ENCODE measurements around the gene SIPA1.

The SIPA1 gene

GRCh38 chr11:65637794-65638419 is at the start of gene SIPA1:
TSS of gene SIPA1 (plus strand) at chr11:65638101. CDS start at chr11:65640922, 2,821 bp downstream.
- DNase-seq (ENCODE audit: low spot score), result peak; percentile 79

GRCh38 chr11:65588199-65589054 is 49.5 kb upstream of the SIPA1 start:
- no peak for DNase-seq (ENCODE audit: low spot score)

GRCh38 chr11:65589444-65590239 is 48.3 kb upstream of the SIPA1 start:
- no peak for DNase-seq (ENCODE audit: low spot score)

GRCh38 chr11:65590240-65590738 is 47.6 kb upstream of the SIPA1 start:
- DNase-seq (ENCODE audit: low spot score), result no peak

- no peak for DNase-seq (ENCODE audit: low spot score)
Measured at GRCh38 chr11:65591939-65592857, 45.7 kb upstream of the SIPA1 start.

GRCh38 chr11:65592858-65593517 is 44.9 kb upstream of the SIPA1 start:
- no peak for DNase-seq (ENCODE audit: low spot score)

- peak; percentile 76 for DNase-seq (ENCODE audit: low spot score)
Measured at GRCh38 chr11:65593518-65594414, 44.1 kb upstream of the SIPA1 start.

GRCh38 chr11:65595131-65595530 is 42.8 kb upstream of the SIPA1 start:
- no peak for DNase-seq (ENCODE audit: low spot score)

GRCh38 chr11:65595543-65596281 is 42.2 kb upstream of the SIPA1 start, which contains the start of gene KCNK7:
TSS of gene KCNK7 (minus strand) at chr11:65595800. CDS start at chr11:65595772, 28 bp downstream.
- no peak for DNase-seq (ENCODE audit: low spot score)

GRCh38 chr11:65596520-65596919 is 41.4 kb upstream of the SIPA1 start:
- no peak for DNase-seq (ENCODE audit: low spot score)

- no peak for DNase-seq (ENCODE audit: low spot score)
Measured at GRCh38 chr11:65598258-65598699, 39.6 kb upstream of the SIPA1 start.

- DNase-seq (ENCODE audit: low spot score), result no peak
Measured at GRCh38 chr11:65599216-65599954, 38.5 kb upstream of the SIPA1 start.

- DNase-seq (ENCODE audit: low spot score), result no peak
Measured at GRCh38 chr11:65599955-65600246, 38.0 kb upstream of the SIPA1 start.

GRCh38 chr11:65604258-65604657 is 33.6 kb upstream of the SIPA1 start:
- DNase-seq (ENCODE audit: low spot score), result no peak

GRCh38 chr11:65606876-65607613 is 30.9 kb upstream of the SIPA1 start:
- DNase-seq (ENCODE audit: low spot score), result peak; percentile 96

GRCh38 chr11:65607614-65608426 is 30.1 kb upstream of the SIPA1 start:
- DNase-seq (ENCODE audit: low spot score), result no peak

GRCh38 chr11:65609229-65609628 is 28.7 kb upstream of the SIPA1 start:
- no peak for DNase-seq (ENCODE audit: low spot score)

Data from globus pallidus (tissue), 1 donor.